Osteocyte (in vitro differentiated cells): ENCODE data around the gene CNN2. TPM values are rescaled to one million over a fixed set of nuclear protein-coding genes. Genes with fewer than 3 reads are reported as not detected.

Experiments
- DNase-seq: peaks from one replicate; pipeline ENCODE4 v3.0.0; 2021; ENCODE audit warnings: mixed read lengths; ENCODE audit not compliant: unreplicated experiment; ENCODE audit errors: extremely low spot score
- H3K27ac Mint-ChIP-seq: one replicate; pipeline ENCODE4 v1.8.0; 2021; ENCODE audit warnings: mild to moderate bottlenecking, mixed read lengths; ENCODE audit not compliant: unreplicated experiment
- H3K27me3 Mint-ChIP-seq: one replicate; pipeline ENCODE4 v1.8.0; 2021; ENCODE audit warnings: mixed read lengths; ENCODE audit not compliant: unreplicated experiment
- H3K36me3 Mint-ChIP-seq: one replicate; pipeline ENCODE4 v1.8.0; 2021; ENCODE audit warnings: mixed read lengths; ENCODE audit not compliant: unreplicated experiment
- H3K4me1 Mint-ChIP-seq: one replicate; pipeline ENCODE4 v1.8.0; 2021; ENCODE audit warnings: mixed read lengths; ENCODE audit not compliant: unreplicated experiment
- H3K4me3 Mint-ChIP-seq: one replicate; pipeline ENCODE4 v1.8.0; 2021; ENCODE audit warnings: mild to moderate bottlenecking, moderate library complexity, mixed read lengths; ENCODE audit not compliant: unreplicated experiment
- H3K9me3 Mint-ChIP-seq: one replicate; pipeline ENCODE4 v1.8.0; 2021; ENCODE audit warnings: mixed read lengths; ENCODE audit not compliant: unreplicated experiment
- total RNA-seq: library from RNA; stranded (reverse); gene quantifications from 2 replicates; pipeline ENCODE4 v1.2.1, GENCODE V29; 2021
- TF ChIP-seq, protein P1 (sequence below): fragments of 200-600 bp; sonication (generic); IDR thresholded peaks from 2 replicates; pipeline ENCODE4 v1.5.0; 2021; ENCODE audit warnings: antibody characterized with exemption, mild to moderate bottlenecking, moderate library complexity

Gene CNN2
- total RNA-seq, 1 donor from 2014 or later, result 327 TPM

DNA sequence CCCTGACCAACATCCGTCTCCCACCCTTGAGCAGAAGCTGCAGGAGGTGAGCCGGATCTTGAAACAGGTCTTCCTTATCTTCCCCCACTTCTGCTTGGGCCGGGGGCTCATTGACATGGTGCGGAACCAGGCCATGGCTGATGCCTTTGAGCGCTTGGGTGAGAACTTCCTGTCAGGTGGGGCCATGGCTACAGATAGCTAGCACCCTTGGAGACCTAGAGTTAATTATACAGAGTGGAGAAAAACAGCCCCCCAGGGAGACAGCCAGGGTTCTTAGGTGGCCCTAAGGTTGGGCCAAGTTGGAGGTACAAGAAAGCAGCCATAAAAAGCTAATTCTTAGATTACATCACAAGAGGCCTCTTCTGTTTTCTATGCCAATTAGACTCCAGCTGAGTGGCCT, 31.7 kb downstream of the CNN2 start:
- H3K4me3 Mint-ChIP-seq, result no peak overlapping the region

DNA sequence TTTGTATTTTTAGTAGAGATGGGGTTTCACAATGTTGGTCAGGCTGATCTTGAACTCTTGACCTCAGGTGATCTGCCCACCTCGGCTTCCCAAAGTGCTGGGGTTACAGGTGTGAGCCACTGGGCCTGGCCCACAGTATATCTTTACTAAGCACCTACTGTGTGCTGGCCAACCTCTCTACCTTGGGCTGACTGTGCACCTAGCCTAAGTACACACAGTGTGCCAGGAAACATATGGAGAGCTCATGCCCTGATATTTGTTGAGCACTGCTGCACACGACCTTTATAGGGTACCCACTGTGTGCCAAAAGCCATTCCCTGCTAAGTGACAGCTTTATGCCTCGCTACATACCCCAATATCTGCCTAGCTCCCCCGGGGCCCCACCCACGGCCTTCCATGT, 34.3 kb downstream of the CNN2 start:
- no peak for DNase-seq
- H3K4me3 Mint-ChIP-seq, result no peak overlapping the region
- H3K4me1 Mint-ChIP-seq, result peaks cover 6% of the 10 kb centered on the region
- TF ChIP-seq, protein P1, sequence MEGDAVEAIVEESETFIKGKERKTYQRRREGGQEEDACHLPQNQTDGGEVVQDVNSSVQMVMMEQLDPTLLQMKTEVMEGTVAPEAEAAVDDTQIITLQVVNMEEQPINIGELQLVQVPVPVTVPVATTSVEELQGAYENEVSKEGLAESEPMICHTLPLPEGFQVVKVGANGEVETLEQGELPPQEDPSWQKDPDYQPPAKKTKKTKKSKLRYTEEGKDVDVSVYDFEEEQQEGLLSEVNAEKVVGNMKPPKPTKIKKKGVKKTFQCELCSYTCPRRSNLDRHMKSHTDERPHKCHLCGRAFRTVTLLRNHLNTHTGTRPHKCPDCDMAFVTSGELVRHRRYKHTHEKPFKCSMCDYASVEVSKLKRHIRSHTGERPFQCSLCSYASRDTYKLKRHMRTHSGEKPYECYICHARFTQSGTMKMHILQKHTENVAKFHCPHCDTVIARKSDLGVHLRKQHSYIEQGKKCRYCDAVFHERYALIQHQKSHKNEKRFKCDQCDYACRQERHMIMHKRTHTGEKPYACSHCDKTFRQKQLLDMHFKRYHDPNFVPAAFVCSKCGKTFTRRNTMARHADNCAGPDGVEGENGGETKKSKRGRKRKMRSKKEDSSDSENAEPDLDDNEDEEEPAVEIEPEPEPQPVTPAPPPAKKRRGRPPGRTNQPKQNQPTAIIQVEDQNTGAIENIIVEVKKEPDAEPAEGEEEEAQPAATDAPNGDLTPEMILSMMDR, result no peak
- no peaks in the 10 kb centered on the region for H3K36me3 Mint-ChIP-seq
- no peaks in the 10 kb centered on the region for H3K27me3 Mint-ChIP-seq
- no peak overlapping the region for H3K27ac Mint-ChIP-seq
- no peaks in the 10 kb centered on the region for H3K9me3 Mint-ChIP-seq

More for the DNA sequence above, 31.7 kb downstream of the CNN2 start:
- Mint-ChIP-seq H3K27ac (no peak overlapping the region), H3K4me1 (no peaks in the 10 kb centered on the region), H3K27me3 (no peaks in the 10 kb centered on the region), H3K9me3 (no peaks in the 10 kb centered on the region), H3K36me3 (no peaks in the 10 kb centered on the region)
- TF ChIP-seq, protein P1, result no peak
- no peak for DNase-seq

DNA sequence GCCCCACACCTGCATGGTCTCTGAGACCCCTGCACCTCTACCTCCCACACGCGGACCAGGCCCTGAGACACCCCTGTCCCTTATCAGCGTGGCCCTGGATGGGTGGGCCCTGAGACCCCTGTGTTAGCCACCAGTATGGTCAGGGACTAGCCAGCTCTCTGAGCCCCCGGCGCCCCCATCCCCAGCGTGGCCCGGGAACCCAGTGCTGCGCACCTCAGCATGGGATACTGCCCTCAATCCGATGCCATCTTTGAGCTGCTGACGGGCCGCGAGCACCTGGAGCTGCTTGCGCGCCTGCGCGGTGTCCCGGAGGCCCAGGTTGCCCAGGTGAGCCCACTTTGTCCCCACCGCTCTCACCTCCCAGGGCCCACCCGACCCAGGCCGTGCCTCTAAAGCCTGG, 35.6 kb downstream of the CNN2 start:
- no peak overlapping the region for H3K27ac Mint-ChIP-seq
- H3K27me3 Mint-ChIP-seq, result no peaks in the 10 kb centered on the region
- no peaks in the 10 kb centered on the region for H3K9me3 Mint-ChIP-seq
- H3K4me1 Mint-ChIP-seq, result peaks cover 11% of the 10 kb centered on the region
- H3K4me3 Mint-ChIP-seq, result no peak overlapping the region
- TF ChIP-seq, protein P1, result no peak
- no peaks in the 10 kb centered on the region for H3K36me3 Mint-ChIP-seq
- no peak for DNase-seq

DNA sequence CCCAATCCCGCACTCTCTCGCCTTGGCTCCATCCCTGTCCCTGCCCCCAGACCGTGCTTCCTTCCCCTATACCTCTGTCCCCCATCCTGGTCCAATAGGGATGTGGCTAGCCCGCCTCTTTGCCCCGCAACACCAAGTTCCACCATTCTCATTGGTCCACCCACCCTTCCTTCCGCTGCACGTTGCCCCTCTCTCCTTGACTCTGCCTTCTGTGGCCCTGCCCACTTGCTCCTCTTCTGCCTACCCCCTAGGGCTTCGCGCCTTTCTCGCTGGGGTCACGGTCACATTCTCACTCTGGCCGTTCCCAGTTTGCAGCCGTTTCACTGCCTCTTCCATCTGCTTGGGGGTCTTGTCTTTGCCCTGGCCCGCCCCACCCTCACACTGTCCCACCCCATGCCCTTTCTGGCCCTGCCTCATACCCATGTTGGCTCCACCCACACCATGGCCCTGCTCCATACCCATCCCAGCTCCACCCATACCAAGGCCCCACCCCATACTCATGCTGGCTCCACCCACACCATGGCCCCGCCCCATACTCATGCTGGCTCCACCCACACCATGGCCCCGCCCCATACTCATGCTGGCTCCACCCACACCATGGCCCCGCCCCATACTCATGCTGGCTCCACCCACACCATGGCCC, 36.1 kb downstream of the CNN2 start:
- DNase-seq, result no peak
- Mint-ChIP-seq H3K4me1 (peaks cover 11% of the 10 kb centered on the region), H3K27me3 (no peaks in the 10 kb centered on the region), H3K36me3 (no peaks in the 10 kb centered on the region), H3K4me3 (no peak overlapping the region), H3K9me3 (no peaks in the 10 kb centered on the region), H3K27ac (no peak overlapping the region)
- TF ChIP-seq, protein P1, result no peak

DNA sequence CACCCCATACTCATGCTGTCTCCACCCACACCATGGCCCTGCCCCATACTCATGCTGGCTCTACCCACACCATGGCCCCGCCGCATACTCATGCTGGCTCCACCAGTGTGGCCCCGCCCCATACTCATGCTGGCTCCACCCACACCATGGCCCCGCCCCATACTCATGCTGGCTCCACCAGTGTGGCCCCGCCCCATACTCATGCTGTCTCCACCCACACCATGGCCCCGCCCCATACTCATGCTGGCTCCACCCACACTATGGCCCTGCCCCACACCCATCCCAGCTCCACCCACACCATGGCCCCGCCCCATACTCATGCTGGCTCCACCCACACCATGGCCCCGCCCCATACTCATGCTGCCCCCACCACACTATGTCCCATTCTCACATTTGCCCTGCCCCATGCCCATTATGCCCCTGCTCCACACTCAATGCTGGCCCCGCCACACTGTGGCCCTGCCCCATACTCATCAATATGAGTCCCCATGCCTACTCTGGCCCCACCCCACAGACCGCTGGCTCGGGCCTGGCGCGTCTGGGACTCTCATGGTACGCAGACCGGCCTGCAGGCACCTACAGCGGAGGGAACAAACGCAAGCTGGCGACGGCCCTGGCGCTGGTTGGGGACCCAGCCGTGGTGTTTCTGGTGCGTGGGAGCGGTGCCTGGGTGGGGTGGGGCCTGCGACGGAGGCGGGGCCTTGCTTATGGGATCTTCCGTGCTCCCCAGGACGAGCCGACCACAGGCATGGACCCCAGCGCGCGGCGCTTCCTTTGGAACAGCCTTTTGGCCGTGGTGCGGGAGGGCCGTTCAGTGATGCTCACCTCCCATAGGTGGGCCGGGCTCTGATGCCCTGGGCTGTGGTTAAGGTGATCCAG, 36.9 kb downstream of the CNN2 start:
- no peak overlapping the region for H3K4me3 Mint-ChIP-seq
- H3K9me3 Mint-ChIP-seq, result no peaks in the 10 kb centered on the region
- no peaks in the 10 kb centered on the region for H3K36me3 Mint-ChIP-seq
- no peak overlapping the region for H3K27ac Mint-ChIP-seq
- TF ChIP-seq, protein P1, result no peak
- H3K4me1 Mint-ChIP-seq, result peaks cover 13% of the 10 kb centered on the region
- no peaks in the 10 kb centered on the region for H3K27me3 Mint-ChIP-seq
- no peak for DNase-seq
